Astrocyte (in vitro differentiated cells and primary cell): Measurements from ENCODE around the gene NOS1AP. TPM values are rescaled to one million over a fixed set of nuclear protein-coding genes. Genes with fewer than 3 reads are reported as not detected.

Source experiments
- DNase-seq: peaks from one replicate; pipeline ENCODE4 v3.0.0-alpha.2; 2010; ENCODE audit warnings: low read depth
- FAIRE-seq: peaks from 2 replicates; lab custom pipeline; 2011; peaks lifted over from hg19 to GRCh38; lab: Jason Lieb, UNC
- H2AFZ ChIP-seq: 2 replicates; pipeline ENCODE4 v1.6.0; 2012; ENCODE audit warnings: low read depth, low read length, inconsistent platforms
- H3K27ac ChIP-seq: 2 replicates; pipeline ENCODE4 v1.5.1; 2011; ENCODE audit warnings: low read depth, low read length, inconsistent platforms
- H3K27me3 ChIP-seq: 2 replicates; pipeline ENCODE4 v1.6.0; 2011; ENCODE audit warnings: low read length, inconsistent platforms; ENCODE audit not compliant: insufficient read depth
- H3K36me3 ChIP-seq: 2 replicates; pipeline ENCODE4 v1.5.1; 2011; ENCODE audit warnings: low read length, inconsistent platforms; ENCODE audit not compliant: insufficient read depth
- H3K4me1 ChIP-seq: 2 replicates; pipeline ENCODE4 v1.5.1; 2011; ENCODE audit warnings: low read length, inconsistent platforms; ENCODE audit not compliant: insufficient read depth
- H3K4me2 ChIP-seq: 2 replicates; pipeline ENCODE4 v1.6.0; 2012; ENCODE audit warnings: low read length, inconsistent platforms
- H3K4me3 ChIP-seq: 2 replicates; pipeline ENCODE4 v1.5.1; 2011; ENCODE audit warnings: low read depth, mild to moderate bottlenecking, low read length, inconsistent platforms; ENCODE audit not compliant: insufficient read depth
- H3K79me2 ChIP-seq: 2 replicates; pipeline ENCODE4 v1.6.0; 2012; ENCODE audit warnings: mild to moderate bottlenecking, low read length, inconsistent platforms; ENCODE audit not compliant: insufficient read depth
- H3K9ac ChIP-seq: 2 replicates; pipeline ENCODE4 v1.6.0; 2012; ENCODE audit warnings: mild to moderate bottlenecking, low read length, inconsistent platforms
- H3K9me3 ChIP-seq: 2 replicates; pipeline ENCODE4 v1.5.1; 2012; ENCODE audit warnings: low read depth, mild to moderate bottlenecking, low read length, inconsistent platforms; ENCODE audit not compliant: insufficient read depth
- H4K20me1 ChIP-seq: 2 replicates; pipeline ENCODE4 v1.6.0; 2012; ENCODE audit warnings: low read length, inconsistent platforms; ENCODE audit not compliant: insufficient read depth
- H3K27ac Mint-ChIP-seq: one replicate; pipeline ENCODE4 v1.8.0; 2021; ENCODE audit warnings: mild to moderate bottlenecking, mixed read lengths; ENCODE audit not compliant: unreplicated experiment
- H3K27me3 Mint-ChIP-seq: one replicate; pipeline ENCODE4 v1.8.0; 2021; ENCODE audit warnings: low read depth, mixed read lengths; ENCODE audit not compliant: unreplicated experiment
- H3K36me3 Mint-ChIP-seq: one replicate; pipeline ENCODE4 v1.8.0; 2021; ENCODE audit warnings: low read depth, mixed read lengths; ENCODE audit not compliant: unreplicated experiment
- H3K4me1 Mint-ChIP-seq: one replicate; pipeline ENCODE4 v1.8.0; 2021; ENCODE audit warnings: low read depth, mixed read lengths; ENCODE audit not compliant: unreplicated experiment
- H3K4me3 Mint-ChIP-seq: one replicate; pipeline ENCODE4 v1.8.0; 2021; ENCODE audit warnings: mild to moderate bottlenecking, moderate library complexity, mixed read lengths; ENCODE audit not compliant: unreplicated experiment
- H3K9me3 Mint-ChIP-seq: one replicate; pipeline ENCODE4 v1.8.0; 2021; ENCODE audit warnings: mild to moderate bottlenecking, mixed read lengths; ENCODE audit not compliant: unreplicated experiment
- CTCF ChIP-seq: IDR thresholded peaks from 2 replicates; pipeline ENCODE4 v1.5.1; 2011; ENCODE audit warnings: low read depth, mild to moderate bottlenecking, inconsistent platforms, low read length, moderate library complexity; ENCODE audit not compliant: insufficient read depth
- EZH2 ChIP-seq: IDR thresholded peaks from 2 replicates; pipeline ENCODE4 v1.6.1; 2012; ENCODE audit warnings: mild to moderate bottlenecking, low read length, inconsistent platforms; ENCODE audit not compliant: insufficient read depth
- total RNA-seq: library from RNA; stranded (reverse); gene quantifications from 2 replicates; pipeline ENCODE4 v1.2.1, GENCODE V29; 2021

NOS1AP gene
- total RNA-seq, 1 donor from 2014 or later, result 1.2 TPM

GRCh38 chr1:162090378-162090777 lies 20.9 kb downstream of the NOS1AP start:
- Mint-ChIP-seq H3K4me1 (peaks cover 28% of the 10 kb centered on the region), H3K9me3 (peaks cover 7% of the 10 kb centered on the region), H3K4me3 (no peak overlapping the region), H3K27me3 (no peaks in the 10 kb centered on the region), H3K27ac (no peak overlapping the region), H3K36me3 (no peaks in the 10 kb centered on the region)
- FAIRE-seq (no peak), DNase-seq (no peak)
- no peak for TF ChIP-seq CTCF
- no peak for TF ChIP-seq EZH2
- Histone ChIP-seq H2AFZ (no peak overlapping the region), H3K27me3 (no peaks in the 10 kb centered on the region), H3K9ac (no peak overlapping the region), H3K9me3 (no peaks in the 10 kb centered on the region), H3K79me2 (no peaks in the 10 kb centered on the region), H3K27ac (no peak overlapping the region), H3K36me3 (no peaks in the 10 kb centered on the region), H4K20me1 (no peaks in the 10 kb centered on the region), H3K4me1 (peaks cover 12% of the 10 kb centered on the region), H3K4me2 (no peak overlapping the region), H3K4me3 (no peak overlapping the region)

- no peak for FAIRE-seq
- Histone ChIP-seq H4K20me1 (no peaks in the 10 kb centered on the region), H3K79me2 (no peaks in the 10 kb centered on the region), H3K9me3 (no peaks in the 10 kb centered on the region), H3K36me3 (no peaks in the 10 kb centered on the region), H3K9ac (no peak overlapping the region), H3K4me3 (no peak overlapping the region), H3K4me1 (peaks cover 12% of the 10 kb centered on the region), H3K4me2 (no peak overlapping the region), H3K27me3 (no peaks in the 10 kb centered on the region), H2AFZ (no peak overlapping the region), H3K27ac (no peak overlapping the region)
- no peak overlapping the region for H3K4me3 Mint-ChIP-seq
- no peak for DNase-seq
- H3K27ac Mint-ChIP-seq, result peak overlapping the region; percentile 60
- peaks cover 5% of the 10 kb centered on the region for H3K9me3 Mint-ChIP-seq
- TF ChIP-seq CTCF (no peak), EZH2 (no peak)
- no peaks in the 10 kb centered on the region for H3K36me3 Mint-ChIP-seq
- H3K4me1 Mint-ChIP-seq, result peaks cover 25% of the 10 kb centered on the region
- no peaks in the 10 kb centered on the region for H3K27me3 Mint-ChIP-seq
These were observed 22.4 kb downstream of the NOS1AP start for GRCh38 chr1:162091681-162092524.

- peaks cover 17% of the 10 kb centered on the region for H3K4me1 Mint-ChIP-seq
These were observed 23.6 kb downstream of the NOS1AP start for GRCh38 chr1:162093095-162093494.

More at GRCh38 chr1:162093095-162093494, 23.6 kb downstream of the NOS1AP start:
- Histone ChIP-seq H3K79me2 (no peaks in the 10 kb centered on the region), H3K27me3 (no peaks in the 10 kb centered on the region), H3K4me1 (peaks cover 7% of the 10 kb centered on the region), H3K4me3 (no peak overlapping the region), H3K9me3 (no peaks in the 10 kb centered on the region), H3K36me3 (no peaks in the 10 kb centered on the region), H3K9ac (no peak overlapping the region), H3K27ac (no peak overlapping the region), H4K20me1 (no peaks in the 10 kb centered on the region), H3K4me2 (no peak overlapping the region), H2AFZ (no peak overlapping the region)
- Mint-ChIP-seq H3K9me3 (peaks cover 5% of the 10 kb centered on the region), H3K27me3 (no peaks in the 10 kb centered on the region), H3K36me3 (no peaks in the 10 kb centered on the region), H3K4me3 (no peak overlapping the region), H3K27ac (no peak overlapping the region)
- FAIRE-seq (no peak), DNase-seq (no peak)
- TF ChIP-seq CTCF (no peak), EZH2 (no peak)
